Heart left ventricle (tissue), 13 donors: ENCODE results near the gene ICA1.

Experiments
- CTCF ChIP-seq, 12 donors: fragments of 200-600 bp; sonication (generic) in 4 of 12; IDR thresholded peaks; one replicate each; pipeline versions ENCODE4 v1.5.0 to v1.8.0; 2018 to 2022; ENCODE audit warnings: antibody characterized with exemption in 12 of 12, mild to moderate bottlenecking in 5 of 12
- POLR2A ChIP-seq, 2 donors: fragments of 450-650 bp; IDR thresholded peaks; one replicate each; pipeline ENCODE4 v1.6.1; 2017; ENCODE audit warnings: antibody characterized with exemption in 2 of 2, mild to moderate bottlenecking in 2 of 2, moderate library complexity in 2 of 2
- donor health status: ischemic (EF 13 %, LVEDD 7.1; RV severe dilation, severe dysfunction).
- donor health status: DM: no; HTN: yes; CAD: no.
- donor health status: DM: no; HTN: no; CAD: no.
- donor health status: ischemic (EF 25% LVEDD 6.9; RV normal size, moderate dysfunction).
- donor health status: ischemic (EF 25% LVEDD 5.7; RV mildly dilated, moderate dysfunction).
- donor health status: ischemic (EF 35%, LVEDD 5.7; RV mildly dilated, moderate dysfunction).
- donor health status: nonischemic (EF 11% LVEDD 7.7; RV severe dilation, severe dysfunction).
- donor health status: DM: yes; HTN: yes; CAD: no.
- donor health status: PGD.
- donor health status: ischemic (EF 29% LVEDD 5.4; RV normal size, mild dysfunction).
- donor health status: nonischemic (EF 23%, LVEDD 6.1; RV moderate dilation, normal function).

GRCh38 chr7:8085420-8085819 lies 176.5 kb downstream of the ICA1 start:
- TF ChIP-seq CTCF (IDR thresholded peaks at IDR 0.05) (no peak), POLR2A (IDR thresholded peaks at IDR 0.05) (no peak)
